NB4 (cell line): ENCODE results near the gene GPR12.

Experiments
- CTCF ChIP-seq: IDR thresholded peaks from one replicate; pipeline ENCODE4 v1.5.1; 2012; ENCODE audit warnings: low read depth, low read length
- MAX ChIP-seq: IDR thresholded peaks from 2 replicates; pipeline ENCODE4 v1.6.1; 2011; ENCODE audit warnings: low read depth, low read length
- POLR2A ChIP-seq: IDR thresholded peaks from 2 replicates; pipeline ENCODE4 v1.6.1; 2011; ENCODE audit warnings: mild to moderate bottlenecking; ENCODE audit not compliant: insufficient read length; ENCODE audit errors: extremely low read depth

GRCh38 chr13:26785838-26786630, 25.4 kb upstream of the GPR12 start:
- no peak for TF ChIP-seq CTCF
- TF ChIP-seq MAX: peak; percentile 48; the same call in 1 of the 2 replicates
- TF ChIP-seq POLR2A: peak; percentile 97
